Measurements from ENCODE around the gene EPHA6.
A peak's percentile ranks its signal among the peaks of the same experiment; 100 is the strongest.

EPHA6 gene

GRCh38 chr3:97706226-97706625 is 891.8 kb downstream of the EPHA6 start:
- Histone ChIP-seq H3K27me3 (ENCODE audit: control insufficient read depth, insufficient read depth, low read length) (no peaks in the 10 kb centered on the region), H3K9me3 (ENCODE audit: control insufficient read depth, insufficient read depth, low read length) (no peaks in the 10 kb centered on the region), H3K4me3 (ENCODE audit: low read length) (no peak overlapping the region), H3K4me1 (ENCODE audit: control insufficient read depth, insufficient read depth, low read length) (no peaks in the 10 kb centered on the region), H3K36me3 (ENCODE audit: control insufficient read depth, insufficient read depth, low read length) (no peaks in the 10 kb centered on the region), H3K27ac (ENCODE audit: low read length) (no peak overlapping the region)
- no peak for DNase-seq (ENCODE audit: low read depth, low spot score)
- WGBS (ENCODE audit: insufficient coverage, insufficient read length), result no CpG with 5 or more reads among the region's 4 CpGs

GRCh38 chr3:97711654-97712053 is 897.3 kb downstream of the EPHA6 start:
- H3K4me3 ChIP-seq (ENCODE audit: low read length), result no peak overlapping the region
- no peaks in the 10 kb centered on the region for H3K9me3 ChIP-seq (ENCODE audit: control insufficient read depth, insufficient read depth, low read length)
- H3K36me3 ChIP-seq (ENCODE audit: control insufficient read depth, insufficient read depth, low read length), result no peaks in the 10 kb centered on the region
- H3K4me1 ChIP-seq (ENCODE audit: control insufficient read depth, insufficient read depth, low read length), result no peaks in the 10 kb centered on the region
- no peak for DNase-seq (ENCODE audit: low read depth, low spot score)
- no peaks in the 10 kb centered on the region for H3K27me3 ChIP-seq (ENCODE audit: control insufficient read depth, insufficient read depth, low read length)
- no peak overlapping the region for H3K27ac ChIP-seq (ENCODE audit: low read length)

GRCh38 chr3:97712919-97713318 is 898.5 kb downstream of the EPHA6 start:
- Histone ChIP-seq H3K36me3 (ENCODE audit: control insufficient read depth, insufficient read depth, low read length) (no peaks in the 10 kb centered on the region), H3K27ac (ENCODE audit: low read length) (no peak overlapping the region), H3K9me3 (ENCODE audit: control insufficient read depth, insufficient read depth, low read length) (no peaks in the 10 kb centered on the region), H3K27me3 (ENCODE audit: control insufficient read depth, insufficient read depth, low read length) (no peaks in the 10 kb centered on the region), H3K4me1 (ENCODE audit: control insufficient read depth, insufficient read depth, low read length) (no peaks in the 10 kb centered on the region), H3K4me3 (ENCODE audit: low read length) (no peak overlapping the region)
- no CpG with 5 or more reads among the region's 3 CpGs for WGBS (ENCODE audit: insufficient coverage, insufficient read length)
- no peak for DNase-seq (ENCODE audit: low read depth, low spot score)

DNA sequence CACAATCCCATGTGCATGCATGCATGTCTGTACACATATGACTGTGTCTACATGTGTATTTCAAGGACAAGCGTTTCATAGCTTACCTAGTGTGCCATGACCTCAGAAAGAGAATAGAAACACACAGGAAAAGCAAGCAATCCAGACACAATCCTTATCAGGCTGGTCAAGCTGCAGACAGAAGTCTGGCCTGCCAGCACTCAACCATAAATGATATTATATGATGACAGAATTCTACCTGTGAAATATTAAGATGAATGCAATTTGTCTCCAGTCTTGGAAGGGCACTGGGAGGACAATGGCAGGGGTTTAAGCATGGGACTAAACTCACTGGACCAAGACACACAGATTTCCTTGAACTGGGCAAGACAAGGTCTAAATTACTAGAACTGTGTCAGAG is 899.2 kb downstream of the EPHA6 start:
- no peaks in the 10 kb centered on the region for H3K4me1 ChIP-seq (ENCODE audit: control insufficient read depth, insufficient read depth, low read length)

DNA sequence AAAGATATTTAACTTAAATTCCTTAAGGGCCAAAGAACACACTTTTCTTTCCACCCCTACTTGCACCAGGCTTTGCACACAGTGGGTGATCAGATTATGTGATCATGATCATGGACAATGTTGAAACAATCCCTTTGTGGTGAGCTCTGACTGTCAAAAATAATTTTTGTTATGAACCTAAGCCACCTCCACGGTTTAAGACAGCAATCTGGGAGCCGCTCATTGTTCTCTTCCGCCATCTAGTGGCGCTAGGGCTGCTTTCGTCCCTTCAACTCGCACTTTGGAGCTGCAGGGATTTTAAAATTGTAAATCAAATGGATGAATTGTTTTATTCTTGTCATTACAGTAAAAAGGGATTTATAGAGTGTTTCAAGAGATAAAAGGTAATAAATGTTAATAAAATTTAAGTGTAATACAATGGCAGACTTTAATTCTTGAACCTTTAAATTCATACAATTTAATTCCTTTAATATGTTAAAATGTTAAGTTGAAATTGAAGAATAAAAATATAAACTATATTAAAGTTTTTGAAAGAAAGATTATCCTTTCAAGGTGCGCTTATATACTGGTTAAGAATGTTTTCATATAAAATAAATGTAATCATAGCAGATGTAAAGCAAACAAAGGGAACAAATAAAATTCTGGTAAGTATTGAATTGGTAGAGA is 904.9 kb downstream of the EPHA6 start:
- H3K27me3 ChIP-seq (ENCODE audit: control insufficient read depth, insufficient read depth, low read length), result no peaks in the 10 kb centered on the region
- DNase-seq (ENCODE audit: low read depth, low spot score), result peak; percentile 55
- WGBS (ENCODE audit: insufficient coverage, insufficient read length), result no CpG with 5 or more reads among the region's 7 CpGs
- no peak overlapping the region for H3K27ac ChIP-seq (ENCODE audit: low read length)
- H3K9me3 ChIP-seq (ENCODE audit: control insufficient read depth, insufficient read depth, low read length), result no peaks in the 10 kb centered on the region
- H3K36me3 ChIP-seq (ENCODE audit: control insufficient read depth, insufficient read depth, low read length), result no peaks in the 10 kb centered on the region
- H3K4me1 ChIP-seq (ENCODE audit: control insufficient read depth, insufficient read depth, low read length), result peaks cover 1% of the 10 kb centered on the region; the same call in 1 of the 2 replicates
- no peak overlapping the region for H3K4me3 ChIP-seq (ENCODE audit: low read length)

More for the DNA sequence above, 899.2 kb downstream of the EPHA6 start:
- Histone ChIP-seq H3K27me3 (ENCODE audit: control insufficient read depth, insufficient read depth, low read length) (no peaks in the 10 kb centered on the region), H3K4me3 (ENCODE audit: low read length) (no peak overlapping the region), H3K27ac (ENCODE audit: low read length) (no peak overlapping the region), H3K36me3 (ENCODE audit: control insufficient read depth, insufficient read depth, low read length) (no peaks in the 10 kb centered on the region), H3K9me3 (ENCODE audit: control insufficient read depth, insufficient read depth, low read length) (no peaks in the 10 kb centered on the region)
- no CpG with 5 or more reads among the region's 1 CpG for WGBS (ENCODE audit: insufficient coverage, insufficient read length)
- DNase-seq (ENCODE audit: low read depth, low spot score), result no peak

- H3K4me1 ChIP-seq (ENCODE audit: control insufficient read depth, insufficient read depth, low read length), result peaks cover 1% of the 10 kb centered on the region; the same call in 1 of the 2 replicates
- no peaks in the 10 kb centered on the region for H3K36me3 ChIP-seq (ENCODE audit: control insufficient read depth, insufficient read depth, low read length)
- H3K27ac ChIP-seq (ENCODE audit: low read length), result no peak overlapping the region
- H3K9me3 ChIP-seq (ENCODE audit: control insufficient read depth, insufficient read depth, low read length), result no peaks in the 10 kb centered on the region
- DNase-seq (ENCODE audit: low read depth, low spot score), result no peak
- no peak overlapping the region for H3K4me3 ChIP-seq (ENCODE audit: low read length)
- H3K27me3 ChIP-seq (ENCODE audit: control insufficient read depth, insufficient read depth, low read length), result no peaks in the 10 kb centered on the region
- no CpG with 5 or more reads among the region's 2 CpGs for WGBS (ENCODE audit: insufficient coverage, insufficient read length)
Measured at GRCh38 chr3:97720417-97720816, 906.0 kb downstream of the EPHA6 start.

GRCh38 chr3:97721446-97721845 is 907.1 kb downstream of the EPHA6 start:
- no peak overlapping the region for H3K27ac ChIP-seq (ENCODE audit: low read length)
- no peaks in the 10 kb centered on the region for H3K9me3 ChIP-seq (ENCODE audit: control insufficient read depth, insufficient read depth, low read length)
- H3K4me1 ChIP-seq (ENCODE audit: control insufficient read depth, insufficient read depth, low read length), result peaks cover 1% of the 10 kb centered on the region; the same call in 1 of the 2 replicates
- WGBS (ENCODE audit: insufficient coverage, insufficient read length), result no CpG with 5 or more reads among the region's 2 CpGs
- no peak for DNase-seq (ENCODE audit: low read depth, low spot score)
- no peaks in the 10 kb centered on the region for H3K27me3 ChIP-seq (ENCODE audit: control insufficient read depth, insufficient read depth, low read length)
- no peaks in the 10 kb centered on the region for H3K36me3 ChIP-seq (ENCODE audit: control insufficient read depth, insufficient read depth, low read length)
- no peak overlapping the region for H3K4me3 ChIP-seq (ENCODE audit: low read length)

DNA sequence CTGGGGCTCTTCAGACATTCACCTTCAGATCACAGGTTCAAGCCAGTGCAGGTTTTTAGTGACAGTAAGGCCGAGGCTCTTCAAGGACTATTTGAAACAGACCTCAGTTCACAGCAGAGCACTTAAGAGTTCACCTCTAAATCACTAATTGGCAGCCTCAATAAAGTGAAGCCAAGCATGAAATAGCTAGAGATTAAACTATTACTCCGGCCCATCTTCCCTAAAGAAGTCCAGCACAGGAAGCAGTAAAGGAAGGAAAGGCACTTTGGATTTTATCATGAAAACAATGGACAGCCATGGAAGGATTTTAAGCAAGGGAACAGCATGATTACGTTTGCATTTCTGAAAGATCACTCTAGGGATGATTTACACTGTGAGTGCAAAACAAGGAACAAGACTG is 922.5 kb downstream of the EPHA6 start:
- no peak for DNase-seq (ENCODE audit: low read depth, low spot score)
- Histone ChIP-seq H3K36me3 (ENCODE audit: control insufficient read depth, insufficient read depth, low read length) (no peaks in the 10 kb centered on the region), H3K4me1 (ENCODE audit: control insufficient read depth, insufficient read depth, low read length) (0 out of 2 replicates have a peak, but pooled peaks cover 1% of the 10 kb centered on the region), H3K9me3 (ENCODE audit: control insufficient read depth, insufficient read depth, low read length) (no peaks in the 10 kb centered on the region), H3K4me3 (ENCODE audit: low read length) (no peak overlapping the region), H3K27ac (ENCODE audit: low read length) (no peak overlapping the region), H3K27me3 (ENCODE audit: control insufficient read depth, insufficient read depth, low read length) (no peaks in the 10 kb centered on the region)
- WGBS (ENCODE audit: insufficient coverage, insufficient read length), result no CpG with 5 or more reads among the region's 3 CpGs

GRCh38 chr3:97738761-97739160 is 924.4 kb downstream of the EPHA6 start:
- Histone ChIP-seq H3K4me1 (ENCODE audit: control insufficient read depth, insufficient read depth, low read length) (0 out of 2 replicates have a peak, but pooled peaks cover 1% of the 10 kb centered on the region), H3K9me3 (ENCODE audit: control insufficient read depth, insufficient read depth, low read length) (no peaks in the 10 kb centered on the region), H3K4me3 (ENCODE audit: low read length) (no peak overlapping the region), H3K27ac (ENCODE audit: low read length) (no peak overlapping the region), H3K27me3 (ENCODE audit: control insufficient read depth, insufficient read depth, low read length) (no peaks in the 10 kb centered on the region), H3K36me3 (ENCODE audit: control insufficient read depth, insufficient read depth, low read length) (no peaks in the 10 kb centered on the region)
- WGBS (ENCODE audit: insufficient coverage, insufficient read length), result no CpG with 5 or more reads among the region's 1 CpG
- no peak for DNase-seq (ENCODE audit: low read depth, low spot score)

DNA sequence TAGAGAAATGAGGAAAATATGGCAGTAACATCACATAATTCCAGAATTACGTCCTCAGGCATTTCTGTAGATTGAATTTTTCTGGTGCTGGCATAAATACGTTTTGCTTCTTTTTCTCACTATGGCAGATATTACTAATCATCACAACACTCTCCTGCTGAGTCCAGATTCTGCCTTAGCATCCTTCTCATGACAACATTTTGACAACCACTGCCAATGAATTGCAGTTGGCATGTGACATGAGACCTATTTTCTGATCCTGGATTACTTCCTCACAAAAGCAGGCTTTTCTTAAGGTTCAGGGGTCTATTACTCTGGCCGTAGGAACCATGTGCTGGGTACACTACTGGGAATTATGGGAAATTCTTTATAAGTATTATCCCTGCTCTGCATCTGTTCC is 927.6 kb downstream of the EPHA6 start:
- Histone ChIP-seq H3K4me1 (ENCODE audit: control insufficient read depth, insufficient read depth, low read length) (no peaks in the 10 kb centered on the region), H3K9me3 (ENCODE audit: control insufficient read depth, insufficient read depth, low read length) (no peaks in the 10 kb centered on the region), H3K27ac (ENCODE audit: low read length) (no peak overlapping the region), H3K36me3 (ENCODE audit: control insufficient read depth, insufficient read depth, low read length) (no peaks in the 10 kb centered on the region), H3K4me3 (ENCODE audit: low read length) (no peak overlapping the region), H3K27me3 (ENCODE audit: control insufficient read depth, insufficient read depth, low read length) (no peaks in the 10 kb centered on the region)
- WGBS (ENCODE audit: insufficient coverage, insufficient read length), result no CpG with 5 or more reads among the region's 3 CpGs
- no peak for DNase-seq (ENCODE audit: low read depth, low spot score)

- Histone ChIP-seq H3K4me3 (ENCODE audit: low read length) (no peak overlapping the region), H3K27ac (ENCODE audit: low read length) (no peak overlapping the region), H3K4me1 (ENCODE audit: control insufficient read depth, insufficient read depth, low read length) (no peaks in the 10 kb centered on the region), H3K36me3 (ENCODE audit: control insufficient read depth, insufficient read depth, low read length) (no peaks in the 10 kb centered on the region), H3K27me3 (ENCODE audit: control insufficient read depth, insufficient read depth, low read length) (no peaks in the 10 kb centered on the region), H3K9me3 (ENCODE audit: control insufficient read depth, insufficient read depth, low read length) (no peaks in the 10 kb centered on the region)
- no CpG with 5 or more reads among the region's 3 CpGs for WGBS (ENCODE audit: insufficient coverage, insufficient read length)
- no peak for DNase-seq (ENCODE audit: low read depth, low spot score)
Measured at GRCh38 chr3:97744289-97744688, 929.9 kb downstream of the EPHA6 start.
